ENCODE results near the gene MYO15A.

Gene MYO15A

DNA sequence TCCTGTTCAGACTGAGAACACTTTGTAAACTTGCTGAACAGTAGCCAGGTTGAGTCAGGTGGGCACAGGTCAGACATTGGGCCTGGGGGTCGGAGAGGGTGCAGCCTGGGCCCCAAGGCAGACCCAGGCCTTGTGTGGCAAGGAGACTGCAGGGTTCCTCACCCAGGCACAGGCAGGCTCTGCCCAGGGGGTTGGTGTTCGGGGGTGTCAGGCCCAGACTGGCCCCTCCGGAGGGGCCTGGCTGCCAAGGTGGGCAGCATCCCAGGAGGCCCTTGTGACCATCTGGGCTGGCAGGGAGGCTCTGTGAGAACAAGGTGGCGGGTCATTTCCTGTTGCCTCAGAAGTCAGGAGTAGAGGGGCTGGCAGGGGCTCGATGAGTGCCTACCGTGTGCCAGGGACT, 585 bp upstream of the MYO15A start:
- in situ Hi-C loops (cut with HindIII; ENCODE audit: low pct_unique_long_range_greater_than_20kb, low sequenced_read_pairs), result no loop called here
- no peak for DNase-seq (ENCODE audit: low read depth in 1 of 2, low spot score in 1 of 2)
- no peak for TF ChIP-seq JUND (IDR thresholded peaks at IDR 0.05; ENCODE audit: low read depth)

DNA sequence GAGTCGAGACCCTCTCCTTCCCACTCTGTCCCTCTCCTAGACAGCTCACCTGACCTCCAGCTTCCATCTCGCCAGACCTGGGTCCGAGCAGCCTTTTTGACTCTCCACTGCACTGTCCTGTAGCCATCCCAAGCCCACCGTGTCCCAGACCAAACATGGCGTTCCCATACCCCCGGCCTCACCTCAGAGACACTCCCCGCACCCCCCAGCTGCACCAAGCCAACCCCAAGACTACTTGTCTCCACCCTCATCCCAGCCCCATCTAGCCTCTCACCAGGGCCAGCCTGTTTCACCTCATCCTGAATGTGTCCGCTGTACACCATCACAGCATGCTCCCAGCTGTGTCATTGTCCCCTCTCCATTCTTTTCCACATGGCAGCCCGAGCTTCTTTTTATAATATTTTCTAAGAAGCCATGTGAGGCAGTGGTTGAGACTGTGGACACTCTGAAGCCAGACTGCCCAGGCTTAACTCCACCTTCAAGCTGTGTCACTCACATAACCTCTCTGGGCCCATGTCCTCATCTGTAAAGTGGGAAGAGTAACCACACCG, 1.5 kb downstream of the MYO15A start:
- DNase-seq (ENCODE audit: low read depth in 1 of 2, low spot score in 1 of 2), result no peak
- in situ Hi-C loops (cut with HindIII; ENCODE audit: low pct_unique_long_range_greater_than_20kb, low sequenced_read_pairs), result no loop called here
- no peak for TF ChIP-seq JUND (IDR thresholded peaks at IDR 0.05; ENCODE audit: low read depth)

DNA sequence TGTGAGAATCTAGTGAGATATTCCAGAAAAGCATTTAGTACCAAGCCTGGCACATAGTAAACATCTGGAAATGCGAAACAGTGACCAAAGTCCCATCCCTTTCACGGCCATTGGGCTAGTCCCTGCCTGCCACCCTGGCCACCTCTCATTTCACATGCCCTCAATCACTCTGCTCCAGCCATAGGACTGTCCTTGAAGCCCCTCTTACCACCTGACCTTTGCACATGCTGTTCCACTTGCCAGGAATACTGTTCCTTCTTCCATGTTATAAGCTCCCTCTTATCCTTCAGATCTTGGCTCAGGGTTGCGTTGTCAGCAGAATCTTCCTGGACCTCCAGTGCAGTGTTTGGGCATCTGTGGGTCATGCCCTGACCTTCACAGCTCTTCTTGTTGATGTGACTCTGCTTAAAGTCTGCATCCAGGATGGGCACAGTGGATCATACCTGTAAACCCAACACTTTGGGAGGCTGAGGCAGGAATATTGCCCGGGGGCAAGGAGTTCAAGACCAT, 2.1 kb downstream of the MYO15A start:
- DNase-seq (ENCODE audit: low read depth in 1 of 2, low spot score in 1 of 2), result no peak
- no peak for TF ChIP-seq JUND (IDR thresholded peaks at IDR 0.05; ENCODE audit: low read depth)
- in situ Hi-C loops (cut with HindIII; ENCODE audit: low pct_unique_long_range_greater_than_20kb, low sequenced_read_pairs), result no loop called here

DNA sequence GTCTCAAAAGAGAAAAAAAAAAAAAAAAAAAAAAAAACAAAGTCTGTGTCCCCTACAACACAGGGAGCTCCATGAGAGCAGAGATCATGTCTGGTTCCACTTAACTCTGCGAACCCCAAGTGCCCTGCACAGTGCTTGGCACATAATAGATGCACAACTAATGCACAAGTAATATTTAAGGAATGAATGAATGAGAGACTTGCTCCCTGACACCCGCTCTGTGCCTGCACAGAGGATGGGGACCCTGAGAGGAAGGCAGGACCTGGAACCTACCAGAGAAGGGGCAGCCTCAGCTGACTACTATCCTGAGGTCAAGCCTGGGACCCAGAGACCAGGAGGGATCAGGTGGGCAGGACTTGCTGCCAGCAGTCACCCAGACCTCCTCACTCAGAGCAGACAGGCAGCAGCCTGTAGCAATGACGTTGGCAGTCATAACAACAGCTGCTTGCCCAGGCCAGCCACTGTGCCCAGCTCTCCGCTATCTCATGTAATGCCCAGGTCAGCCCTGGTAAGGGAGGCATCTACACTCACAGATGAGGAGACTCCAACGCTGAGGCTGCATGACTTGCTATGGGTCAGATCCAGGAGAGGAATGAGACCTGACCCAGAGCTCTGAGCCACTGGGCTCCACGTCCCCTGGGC, 2.9 kb downstream of the MYO15A start:
- TF ChIP-seq JUND (IDR thresholded peaks at IDR 0.05; ENCODE audit: low read depth), result no peak
- in situ Hi-C loops (cut with HindIII; ENCODE audit: low pct_unique_long_range_greater_than_20kb, low sequenced_read_pairs), result no loop called here
- no peak for DNase-seq (ENCODE audit: low read depth in 1 of 2, low spot score in 1 of 2)

DNA sequence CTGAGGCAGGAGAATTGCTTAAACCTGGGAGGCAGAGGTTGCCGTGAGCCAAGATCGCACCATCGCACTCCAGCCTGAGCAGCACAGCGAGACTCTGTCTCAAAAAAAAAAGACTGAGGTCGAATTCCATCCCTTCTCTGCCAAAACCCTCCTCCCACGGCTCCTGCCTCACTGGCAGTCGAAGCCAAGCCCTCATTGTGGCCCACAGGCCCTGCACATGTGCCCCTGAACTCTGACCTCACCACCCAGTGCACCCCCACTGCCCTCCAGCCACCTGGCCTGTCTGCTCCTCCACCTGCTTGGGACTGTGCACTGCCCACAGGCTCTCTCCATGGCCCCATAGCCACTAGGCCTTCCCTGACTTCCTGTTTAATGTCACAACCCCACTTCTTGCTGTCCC, 7.0 kb downstream of the MYO15A start:
- in situ Hi-C loops (cut with HindIII; ENCODE audit: low pct_unique_long_range_greater_than_20kb, low sequenced_read_pairs), result no loop called here
- no peak for DNase-seq (ENCODE audit: low read depth in 1 of 2, low spot score in 1 of 2)
- no peak for TF ChIP-seq JUND (IDR thresholded peaks at IDR 0.05; ENCODE audit: low read depth)

DNA sequence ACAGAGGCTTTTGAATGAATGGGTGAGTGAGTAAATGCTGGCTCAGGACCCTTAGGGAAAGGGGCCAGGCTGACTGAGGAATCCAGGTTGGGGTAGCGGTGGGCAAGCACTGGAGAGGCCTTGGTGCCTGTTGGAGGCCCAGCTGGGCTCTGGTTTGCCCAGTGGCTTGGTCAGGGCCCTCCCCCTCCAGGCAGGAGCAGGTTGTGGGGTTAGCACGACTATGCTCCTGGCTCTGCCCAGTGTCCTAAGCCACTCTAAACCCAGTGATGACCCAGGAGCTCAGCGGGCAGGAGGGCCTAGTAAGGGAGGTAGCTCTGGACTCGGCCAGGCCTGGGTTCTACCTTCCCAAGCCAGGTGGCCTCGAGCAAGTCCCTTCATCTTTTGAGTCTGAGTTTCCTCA, 7.5 kb downstream of the MYO15A start:
- no peak for TF ChIP-seq JUND (IDR thresholded peaks at IDR 0.05; ENCODE audit: low read depth)
- DNase-seq (ENCODE audit: low read depth in 1 of 2, low spot score in 1 of 2), result no peak
- in situ Hi-C loops (cut with HindIII; ENCODE audit: low pct_unique_long_range_greater_than_20kb, low sequenced_read_pairs), result no loop called here

DNA sequence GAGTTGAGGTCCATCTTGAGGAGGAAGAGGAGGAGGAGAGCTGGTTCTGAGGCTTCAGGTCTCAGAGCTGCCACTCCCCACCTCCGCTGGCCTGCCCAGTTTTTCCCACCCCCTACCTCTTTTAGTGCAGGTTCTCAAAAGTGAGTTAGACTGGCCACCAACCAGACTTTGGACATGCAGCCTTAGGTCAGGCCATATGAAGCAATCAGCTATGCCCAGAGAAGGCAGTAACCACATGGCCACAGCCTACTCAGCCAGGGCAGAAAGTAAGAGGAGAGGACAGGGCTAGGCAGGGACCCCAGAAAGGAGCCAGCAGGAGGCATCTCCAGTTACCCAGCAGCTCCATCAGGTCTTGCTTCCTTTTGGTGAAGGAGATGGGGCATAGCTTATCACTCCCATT, 9.0 kb downstream of the MYO15A start:
- no peak for TF ChIP-seq JUND (IDR thresholded peaks at IDR 0.05; ENCODE audit: low read depth)
- DNase-seq (ENCODE audit: low read depth in 1 of 2, low spot score in 1 of 2), result no peak
- in situ Hi-C loops (cut with HindIII; ENCODE audit: low pct_unique_long_range_greater_than_20kb, low sequenced_read_pairs), result no loop called here

DNA sequence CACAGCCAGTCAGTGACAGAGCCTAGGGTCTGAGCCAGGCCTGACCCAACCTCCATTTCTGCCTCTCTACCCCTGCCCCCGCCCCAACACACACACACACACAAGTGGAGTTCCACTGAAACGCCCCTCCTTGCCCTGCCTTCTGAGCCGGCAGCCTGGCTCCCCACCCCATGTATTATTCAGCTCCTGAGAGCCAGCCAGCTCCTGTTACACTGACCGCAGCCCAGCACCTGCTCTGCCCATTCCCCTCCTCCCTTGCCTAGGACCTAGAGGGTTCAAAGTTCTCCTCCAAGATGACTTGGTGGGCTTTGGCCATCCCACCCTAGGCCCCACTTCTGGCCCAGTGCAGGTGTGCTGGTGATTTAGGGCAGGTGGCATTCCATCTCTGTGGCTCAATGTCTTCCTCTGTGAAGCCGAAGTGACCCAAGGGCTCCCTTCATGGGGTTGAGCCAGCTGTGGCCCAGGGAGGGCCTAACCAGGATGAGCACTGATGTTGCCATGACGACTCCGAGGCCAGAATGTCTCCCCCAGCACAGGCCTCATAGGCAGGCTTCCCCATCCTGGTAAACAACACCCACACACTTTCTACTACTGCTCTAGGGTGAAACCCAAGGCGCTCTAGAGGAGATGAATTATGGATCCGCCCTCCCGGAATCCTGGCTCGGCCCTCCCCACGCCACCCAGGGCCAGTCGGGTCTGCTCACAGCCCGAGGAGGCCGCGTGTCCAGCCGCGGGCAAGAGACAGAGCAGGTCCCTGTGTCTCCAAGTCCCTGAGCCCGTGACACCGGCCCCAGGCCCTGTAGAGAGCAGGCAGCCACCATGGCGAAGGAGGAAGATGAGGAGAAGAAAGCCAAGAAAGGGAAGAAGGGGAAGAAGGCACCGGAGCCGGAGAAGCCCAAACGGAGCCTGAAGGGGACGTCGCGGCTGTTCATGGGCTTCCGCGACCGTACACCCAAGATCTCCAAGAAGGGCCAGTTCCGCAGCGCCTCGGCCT, 9.7 kb downstream of the MYO15A start:
- in situ Hi-C loops (cut with HindIII; ENCODE audit: low pct_unique_long_range_greater_than_20kb, low sequenced_read_pairs), result no loop called here
- no peak for TF ChIP-seq JUND (IDR thresholded peaks at IDR 0.05; ENCODE audit: low read depth)
- no peak for DNase-seq (ENCODE audit: low read depth in 1 of 2, low spot score in 1 of 2)

DNA sequence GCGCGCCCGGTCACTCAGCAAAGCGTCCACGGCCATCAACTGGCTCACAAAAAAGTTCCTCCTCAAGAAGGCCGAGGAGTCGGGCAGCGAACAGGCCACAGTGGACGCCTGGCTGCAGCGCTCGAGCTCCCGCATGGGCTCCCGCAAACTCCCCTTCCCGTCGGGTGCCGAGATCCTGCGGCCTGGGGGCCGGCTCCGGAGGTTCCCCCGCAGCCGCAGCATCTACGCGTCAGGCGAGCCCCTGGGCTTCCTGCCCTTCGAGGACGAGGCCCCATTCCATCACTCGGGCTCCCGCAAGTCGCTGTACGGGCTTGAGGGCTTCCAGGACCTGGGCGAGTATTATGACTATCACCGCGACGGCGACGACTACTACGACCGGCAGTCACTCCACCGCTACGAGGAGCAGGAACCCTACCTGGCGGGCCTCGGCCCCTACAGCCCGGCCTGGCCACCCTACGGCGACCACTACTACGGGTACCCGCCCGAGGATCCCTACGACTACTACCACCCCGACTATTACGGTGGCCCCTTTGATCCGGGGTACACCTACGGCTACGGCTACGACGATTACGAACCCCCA, 10.7 kb downstream of the MYO15A start:
- in situ Hi-C loops (cut with HindIII; ENCODE audit: low pct_unique_long_range_greater_than_20kb, low sequenced_read_pairs), result no loop called here
- no peak for TF ChIP-seq JUND (IDR thresholded peaks at IDR 0.05; ENCODE audit: low read depth)
- no peak for DNase-seq (ENCODE audit: low read depth in 1 of 2, low spot score in 1 of 2)

DNA sequence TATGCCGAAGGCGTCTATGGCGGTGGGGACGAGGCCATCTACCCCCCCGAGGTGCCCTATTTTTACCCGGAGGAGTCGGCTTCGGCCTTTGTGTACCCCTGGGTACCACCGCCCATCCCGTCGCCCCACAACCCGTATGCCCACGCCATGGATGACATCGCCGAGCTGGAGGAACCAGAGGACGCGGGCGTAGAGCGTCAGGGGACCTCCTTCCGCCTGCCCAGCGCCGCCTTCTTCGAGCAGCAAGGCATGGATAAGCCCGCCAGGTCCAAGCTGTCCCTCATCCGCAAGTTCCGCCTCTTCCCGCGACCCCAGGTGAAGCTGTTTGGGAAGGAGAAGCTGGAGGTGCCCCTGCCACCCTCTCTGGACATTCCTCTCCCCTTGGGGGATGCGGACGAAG, 11.4 kb downstream of the MYO15A start:
- in situ Hi-C loops (cut with HindIII; ENCODE audit: low pct_unique_long_range_greater_than_20kb, low sequenced_read_pairs), result no loop called here
- DNase-seq (ENCODE audit: low read depth in 1 of 2, low spot score in 1 of 2), result no peak
- no peak for TF ChIP-seq JUND (IDR thresholded peaks at IDR 0.05; ENCODE audit: low read depth)

DNA sequence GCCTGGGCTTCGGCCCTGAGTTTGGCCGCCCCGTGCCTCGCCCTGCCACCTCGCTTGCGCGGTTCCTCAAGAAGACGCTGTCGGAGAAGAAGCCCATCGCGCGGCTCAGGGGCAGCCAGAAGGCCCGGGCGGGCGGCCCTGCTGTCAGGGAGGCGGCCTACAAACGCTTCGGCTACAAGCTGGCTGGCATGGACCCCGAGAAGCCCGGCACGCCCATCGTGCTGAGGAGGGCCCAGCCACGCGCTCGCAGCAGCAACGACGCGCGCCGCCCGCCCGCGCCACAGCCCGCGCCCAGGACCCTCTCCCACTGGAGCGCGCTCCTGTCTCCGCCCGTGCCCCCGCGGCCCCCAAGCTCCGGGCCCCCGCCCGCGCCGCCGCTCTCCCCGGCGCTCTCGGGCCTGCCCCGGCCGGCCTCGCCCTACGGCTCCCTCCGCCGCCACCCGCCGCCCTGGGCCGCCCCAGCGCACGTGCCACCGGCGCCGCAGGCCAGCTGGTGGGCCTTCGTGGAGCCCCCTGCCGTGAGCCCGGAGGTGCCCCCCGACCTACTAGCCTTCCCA, 12.0 kb downstream of the MYO15A start:
- in situ Hi-C loops (cut with HindIII; ENCODE audit: low pct_unique_long_range_greater_than_20kb, low sequenced_read_pairs), result no loop called here
- DNase-seq (ENCODE audit: low read depth in 1 of 2, low spot score in 1 of 2), result no peak
- TF ChIP-seq JUND (IDR thresholded peaks at IDR 0.05; ENCODE audit: low read depth), result no peak

DNA sequence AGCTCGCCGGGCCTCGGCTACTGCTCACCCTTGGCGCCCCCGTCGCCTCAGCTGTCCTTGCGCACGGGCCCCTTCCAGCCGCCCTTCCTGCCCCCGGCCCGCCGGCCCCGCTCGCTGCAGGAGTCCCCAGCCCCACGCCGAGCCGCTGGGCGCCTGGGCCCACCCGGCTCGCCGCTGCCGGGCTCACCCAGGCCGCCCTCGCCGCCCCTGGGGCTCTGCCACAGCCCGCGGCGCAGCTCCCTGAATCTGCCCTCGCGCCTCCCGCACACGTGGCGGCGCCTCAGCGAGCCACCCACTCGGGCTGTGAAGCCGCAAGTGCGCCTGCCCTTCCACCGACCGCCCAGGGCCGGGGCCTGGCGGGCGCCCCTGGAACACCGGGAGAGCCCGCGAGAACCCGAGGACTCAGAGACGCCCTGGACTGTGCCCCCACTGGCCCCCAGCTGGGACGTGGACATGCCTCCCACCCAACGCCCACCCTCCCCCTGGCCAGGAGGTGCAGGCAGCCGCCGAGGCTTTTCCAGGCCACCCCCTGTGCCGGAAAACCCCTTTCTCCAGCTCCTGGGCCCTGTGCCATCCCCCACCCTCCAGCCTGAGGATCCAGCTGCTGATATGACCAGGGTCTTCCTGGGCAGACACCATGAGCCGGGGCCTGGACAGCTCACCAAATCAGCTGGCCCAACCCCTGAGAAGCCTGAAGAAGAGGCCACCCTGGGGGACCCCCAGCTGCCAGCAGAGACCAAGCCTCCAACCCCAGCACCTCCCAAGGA, 12.8 kb downstream of the MYO15A start:
- no peak for DNase-seq (ENCODE audit: low read depth in 1 of 2, low spot score in 1 of 2)
- in situ Hi-C loops (cut with HindIII; ENCODE audit: low pct_unique_long_range_greater_than_20kb, low sequenced_read_pairs), result no loop called here
- no peak for TF ChIP-seq JUND (IDR thresholded peaks at IDR 0.05; ENCODE audit: low read depth)
